Neural crest cell (in vitro differentiated cells): ENCODE data around the gene KRTAP24-1. TPM values are rescaled to one million over a fixed set of nuclear protein-coding genes. Genes with fewer than 3 reads are reported as not detected.

Experiments used
- DNase-seq: peaks from one replicate; pipeline ENCODE4 v3.0.0; 2021; ENCODE audit warnings: low read depth, mixed read lengths, low spot score
- H3K27ac Mint-ChIP-seq: one replicate; pipeline ENCODE4 v1.8.0; 2021; ENCODE audit warnings: mild to moderate bottlenecking, mixed read lengths; ENCODE audit not compliant: unreplicated experiment
- H3K27me3 Mint-ChIP-seq: 2 replicates; pipeline ENCODE4 v1.8.0; 2021; ENCODE audit warnings: low read depth, mild to moderate bottlenecking, mixed read lengths
- H3K36me3 Mint-ChIP-seq: 2 replicates; pipeline ENCODE4 v1.8.0; 2021; ENCODE audit warnings: low read depth, mild to moderate bottlenecking, mixed read lengths
- H3K4me1 Mint-ChIP-seq: 2 replicates; pipeline ENCODE4 v1.8.0; 2021; ENCODE audit warnings: mixed read lengths
- H3K4me3 Mint-ChIP-seq: one replicate; pipeline ENCODE4 v1.8.0; 2021; ENCODE audit warnings: mild to moderate bottlenecking, mixed read lengths
- H3K9me3 Mint-ChIP-seq: 2 replicates; pipeline ENCODE4 v1.8.0; 2021; ENCODE audit warnings: mixed read lengths
- long read RNA-seq: library from polyadenylated mRNA; unstranded; transcript quantifications from one replicate; pipeline ENCODE4 v2.0.0, GENCODE V29; 2020
- total RNA-seq: library from RNA; stranded (reverse); gene quantifications from 2 replicates; pipeline ENCODE4 v1.2.1, GENCODE V29; 2021
- TF ChIP-seq, protein P1 (sequence below): fragments of 200-600 bp; sonication (generic); conservative IDR thresholded peaks from 2 replicates; pipeline ENCODE4 v1.5.0; 2021; ENCODE audit warnings: antibody characterized with exemption, mild to moderate bottlenecking

KRTAP24-1 gene, protein sequence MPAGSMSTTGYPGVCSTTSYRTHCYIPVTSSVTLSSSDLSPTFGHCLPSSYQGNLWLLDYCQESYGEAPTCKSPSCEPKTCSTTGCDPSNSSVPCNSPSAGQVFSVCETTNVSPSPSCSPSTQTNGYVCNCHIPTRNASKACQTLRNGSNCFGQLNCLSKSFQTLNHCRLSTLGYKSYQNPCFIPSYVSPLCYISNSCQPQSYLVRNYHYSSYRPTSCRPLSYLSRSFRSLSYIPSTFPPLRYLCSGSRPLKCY
- total RNA-seq = not detected in 2 replicates
- long read RNA-seq = 0 reads

DNA sequence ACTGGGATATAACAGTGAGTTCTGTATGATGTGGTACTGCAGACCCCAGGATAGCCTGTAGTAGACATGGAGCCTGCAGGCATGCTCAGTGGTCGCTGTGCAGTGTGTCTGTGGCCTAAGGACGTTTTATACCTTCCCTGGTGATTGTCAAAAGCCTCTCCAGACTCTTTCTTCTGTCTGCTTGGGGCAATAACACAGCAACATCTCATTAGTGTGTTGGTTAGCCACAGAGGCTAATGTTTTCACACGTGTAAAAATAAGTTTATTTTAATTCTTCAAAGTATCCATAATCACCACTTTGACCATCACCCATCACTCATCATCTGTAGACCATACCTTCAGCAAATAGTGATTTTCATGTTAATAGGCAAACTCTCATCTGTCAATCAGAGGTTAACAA, at the start of gene KRTAP24-1:
Gene KRTAP24-1, minus strand, starts transcription at position 101 of the 400 bp plus-strand sequence. Its CDS starts 18 bp downstream, at position 83.
- Mint-ChIP-seq H3K4me1 (peaks cover 6% of the 10 kb centered on the region), H3K4me3 (no peak within 1 kb of the TSS), H3K36me3 (no peaks in the 10 kb centered on the region), H3K9me3 (peaks cover 3% of the 10 kb centered on the region), H3K27ac (no peak within 1 kb of the TSS), H3K27me3 (peaks cover 6% of the 10 kb centered on the region)
- DNase-seq = no peak
- TF ChIP-seq, protein P1, sequence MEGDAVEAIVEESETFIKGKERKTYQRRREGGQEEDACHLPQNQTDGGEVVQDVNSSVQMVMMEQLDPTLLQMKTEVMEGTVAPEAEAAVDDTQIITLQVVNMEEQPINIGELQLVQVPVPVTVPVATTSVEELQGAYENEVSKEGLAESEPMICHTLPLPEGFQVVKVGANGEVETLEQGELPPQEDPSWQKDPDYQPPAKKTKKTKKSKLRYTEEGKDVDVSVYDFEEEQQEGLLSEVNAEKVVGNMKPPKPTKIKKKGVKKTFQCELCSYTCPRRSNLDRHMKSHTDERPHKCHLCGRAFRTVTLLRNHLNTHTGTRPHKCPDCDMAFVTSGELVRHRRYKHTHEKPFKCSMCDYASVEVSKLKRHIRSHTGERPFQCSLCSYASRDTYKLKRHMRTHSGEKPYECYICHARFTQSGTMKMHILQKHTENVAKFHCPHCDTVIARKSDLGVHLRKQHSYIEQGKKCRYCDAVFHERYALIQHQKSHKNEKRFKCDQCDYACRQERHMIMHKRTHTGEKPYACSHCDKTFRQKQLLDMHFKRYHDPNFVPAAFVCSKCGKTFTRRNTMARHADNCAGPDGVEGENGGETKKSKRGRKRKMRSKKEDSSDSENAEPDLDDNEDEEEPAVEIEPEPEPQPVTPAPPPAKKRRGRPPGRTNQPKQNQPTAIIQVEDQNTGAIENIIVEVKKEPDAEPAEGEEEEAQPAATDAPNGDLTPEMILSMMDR = no peak

DNA sequence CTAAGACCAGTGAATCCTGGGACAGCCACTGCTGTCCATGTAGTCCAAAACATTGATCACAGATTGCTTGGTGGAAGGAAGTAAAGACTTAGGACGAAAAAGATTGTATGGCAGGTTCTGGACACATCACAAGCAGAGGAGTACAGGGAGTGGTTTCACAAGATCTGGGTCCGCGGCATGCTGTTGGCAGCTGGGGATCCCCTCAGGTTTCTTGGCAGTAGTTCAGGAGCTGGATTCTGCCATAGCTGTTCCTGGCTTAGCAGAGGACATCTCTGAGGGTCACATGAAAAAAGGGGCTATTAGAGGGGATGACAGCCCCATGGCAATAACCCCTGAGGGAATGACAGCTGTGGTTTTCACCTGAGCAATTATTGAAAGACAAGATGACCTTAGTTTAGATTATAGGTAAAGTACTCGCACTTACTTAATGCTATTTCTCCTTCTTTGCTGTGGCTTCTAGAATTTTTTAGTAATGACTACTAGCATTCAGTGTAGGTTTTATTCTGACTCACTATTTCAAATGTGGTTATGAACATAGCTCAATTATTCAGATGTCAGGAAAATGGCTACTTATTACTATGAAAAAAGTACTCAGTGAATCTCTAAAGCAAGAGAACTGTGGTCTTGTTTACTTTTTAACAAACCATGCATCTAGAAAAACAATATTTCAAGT, 46.6 kb upstream of the KRTAP24-1 start:
- Mint-ChIP-seq H3K36me3 (no peaks in the 10 kb centered on the region), H3K4me1 (no peaks in the 10 kb centered on the region), H3K4me3 (no peak overlapping the region), H3K27me3 (no peaks in the 10 kb centered on the region), H3K9me3 (peaks cover 13% of the 10 kb centered on the region), H3K27ac (no peak overlapping the region)
- DNase-seq = no peak
- TF ChIP-seq, protein P1 = no peak

DNA sequence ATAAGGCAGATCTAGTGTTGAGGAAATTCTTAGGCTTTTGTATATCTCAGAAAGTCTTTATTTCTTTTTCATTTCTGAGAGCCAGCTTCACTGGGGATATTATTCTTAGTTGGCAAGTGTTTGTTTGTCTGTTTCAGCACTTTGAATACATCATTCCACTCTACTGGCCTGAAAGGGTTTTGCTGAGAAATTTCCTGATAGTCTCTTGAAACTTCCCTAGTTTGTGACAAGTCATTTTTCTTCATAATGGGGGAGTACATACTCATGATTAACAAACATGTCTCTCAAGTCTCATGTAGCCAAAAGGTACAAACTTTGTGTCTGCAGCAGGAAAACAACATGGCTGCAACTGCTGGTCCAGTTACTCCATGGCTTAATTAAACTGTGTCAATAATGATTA, 43.6 kb upstream of the KRTAP24-1 start:
- Mint-ChIP-seq H3K4me1 (no peaks in the 10 kb centered on the region), H3K27me3 (no peaks in the 10 kb centered on the region), H3K9me3 (peaks cover 13% of the 10 kb centered on the region), H3K4me3 (no peak overlapping the region), H3K36me3 (no peaks in the 10 kb centered on the region), H3K27ac (no peak overlapping the region)
- no peak for DNase-seq
- TF ChIP-seq, protein P1 = no peak

DNA sequence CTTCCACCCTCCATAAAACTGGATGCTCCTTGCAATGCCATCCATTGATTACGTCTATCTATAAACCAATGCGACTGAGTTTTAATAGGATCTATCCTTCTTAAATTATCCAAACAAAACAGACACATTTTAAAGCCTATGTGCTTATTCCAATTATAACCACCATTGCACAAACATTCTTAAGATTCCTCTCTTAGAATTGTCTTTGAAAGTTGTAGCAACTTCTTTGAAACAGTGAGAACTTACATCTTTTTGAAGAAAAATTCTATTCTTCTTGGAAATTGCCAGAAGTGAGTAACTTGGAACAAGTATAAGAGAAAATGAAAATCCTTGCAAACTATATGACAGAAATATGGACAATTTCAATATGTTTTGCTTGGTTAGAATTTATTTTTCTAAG, 37.5 kb upstream of the KRTAP24-1 start, which contains the start of gene KRTAP26-1:
Gene KRTAP26-1, minus strand, starts transcription at position 101 of the 400 bp plus-strand sequence. CDS start 280 bp downstream, outside the sequence.
- H3K9me3 Mint-ChIP-seq = peaks cover 4% of the 10 kb centered on the region
- DNase-seq = no peak
- H3K27me3 Mint-ChIP-seq = no peaks in the 10 kb centered on the region
- H3K36me3 Mint-ChIP-seq = no peaks in the 10 kb centered on the region
- TF ChIP-seq, protein P1 = no peak
- H3K27ac Mint-ChIP-seq = peak within 1 kb of the TSS; percentile 28
- no peaks in the 10 kb centered on the region for H3K4me1 Mint-ChIP-seq
- H3K4me3 Mint-ChIP-seq = no peak within 1 kb of the TSS

DNA sequence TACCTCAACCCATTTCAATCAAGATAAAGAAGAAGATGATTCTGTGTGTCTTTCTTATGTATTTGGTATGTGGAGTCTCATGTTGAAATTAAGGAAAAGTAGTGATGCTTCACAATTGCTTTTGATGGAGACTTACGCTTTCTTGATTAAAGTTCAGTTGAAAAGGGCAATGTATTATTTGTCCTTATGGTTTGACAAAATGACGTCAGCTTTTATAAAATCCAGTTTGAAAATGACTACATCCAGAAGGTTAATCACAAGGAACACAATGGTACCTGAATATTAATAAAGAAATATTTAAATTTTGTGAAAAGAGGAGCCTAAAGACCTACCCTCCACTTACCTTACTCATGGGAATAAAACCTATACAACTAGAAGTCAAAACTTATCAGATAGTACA, 33.0 kb upstream of the KRTAP24-1 start:
- no peaks in the 10 kb centered on the region for H3K27me3 Mint-ChIP-seq
- H3K27ac Mint-ChIP-seq = no peak overlapping the region
- H3K4me3 Mint-ChIP-seq = no peak overlapping the region
- no peaks in the 10 kb centered on the region for H3K4me1 Mint-ChIP-seq
- H3K9me3 Mint-ChIP-seq = no peaks in the 10 kb centered on the region
- DNase-seq = no peak
- TF ChIP-seq, protein P1 = no peak
- H3K36me3 Mint-ChIP-seq = no peaks in the 10 kb centered on the region
